Upper lobe of left lung (tissue), 4 donors: ENCODE measurements around the gene PHKG2.

ENCODE experiments used
- CTCF ChIP-seq, 6 experiments: fragments of 450-650 bp in 4 of 6; fragments of 200-600 bp in 2 of 6; sonication (generic) in 2 of 6; IDR thresholded peaks; one replicate each; pipeline ENCODE4 v1.5.1; 2016 to 2019; ENCODE audit warnings: antibody characterized with exemption in 6 of 6
- POLR2A ChIP-seq, 4 donors: fragments of 450-650 bp; IDR thresholded peaks; one replicate each; pipeline ENCODE4 v1.5.1; 2016 to 2017; ENCODE audit warnings: antibody characterized with exemption in 4 of 4, mild to moderate bottlenecking in 2 of 4

GRCh38 chr16:30699615-30700099 is 48.6 kb upstream of the PHKG2 start:
- TF ChIP-seq CTCF (IDR thresholded peaks at IDR 0.05) (no peak), POLR2A (IDR thresholded peaks at IDR 0.05) (no peak)
